Measurements from ENCODE around the gene S1PR1. TPM values are rescaled to one million over a fixed set of nuclear protein-coding genes. Genes with fewer than 3 reads are reported as not detected.

The S1PR1 gene
- total and polyA plus RNA-seq, 2 experiments from 2014 or later = 58.1 to 58.6 TPM

DNA sequence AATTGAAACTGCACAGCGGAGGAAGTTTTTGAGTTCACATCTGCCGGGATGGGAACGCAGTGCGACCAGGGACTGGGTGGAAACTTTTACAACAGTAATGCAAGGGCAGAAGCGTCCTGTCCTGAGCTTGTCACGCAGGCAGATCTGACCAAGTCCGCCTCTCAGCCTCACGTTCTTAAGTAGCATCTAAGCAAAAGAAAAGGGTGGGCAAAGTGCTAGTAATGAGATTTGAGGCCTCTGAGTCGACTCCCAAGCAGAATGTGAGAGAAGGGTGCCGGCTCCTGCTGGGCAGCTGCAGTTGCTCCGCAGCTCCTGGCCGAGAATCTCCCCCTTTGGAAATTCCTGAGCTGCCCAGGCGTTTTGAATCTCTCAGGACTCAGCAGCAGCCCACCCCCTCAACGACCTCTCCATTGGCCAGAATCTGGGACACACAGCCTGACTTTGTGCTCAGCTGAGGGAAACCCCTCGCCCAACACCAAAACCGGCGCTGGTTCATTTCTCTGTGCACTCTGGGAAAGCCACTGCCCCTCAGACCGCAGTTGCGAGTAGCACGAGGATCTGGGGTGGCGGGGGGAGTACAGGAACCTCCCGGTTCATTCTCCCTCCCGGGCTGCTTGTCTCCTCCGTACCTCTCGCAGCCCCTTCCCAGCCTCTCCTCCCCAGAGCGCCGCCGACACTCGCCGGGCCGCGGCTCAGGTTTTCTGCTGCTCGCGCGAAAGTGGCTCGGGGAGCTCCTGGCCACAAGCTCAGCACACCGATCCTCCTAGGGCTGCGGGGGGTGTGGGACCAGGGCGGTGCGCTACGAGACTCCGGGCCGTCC lies 913 bp upstream of the S1PR1 start:
- DNase-seq (ENCODE audit: low read depth in 1 of 2, low spot score in 1 of 2) = peak; percentile 53 to 76
- TF ChIP-seq, protein P1, sequence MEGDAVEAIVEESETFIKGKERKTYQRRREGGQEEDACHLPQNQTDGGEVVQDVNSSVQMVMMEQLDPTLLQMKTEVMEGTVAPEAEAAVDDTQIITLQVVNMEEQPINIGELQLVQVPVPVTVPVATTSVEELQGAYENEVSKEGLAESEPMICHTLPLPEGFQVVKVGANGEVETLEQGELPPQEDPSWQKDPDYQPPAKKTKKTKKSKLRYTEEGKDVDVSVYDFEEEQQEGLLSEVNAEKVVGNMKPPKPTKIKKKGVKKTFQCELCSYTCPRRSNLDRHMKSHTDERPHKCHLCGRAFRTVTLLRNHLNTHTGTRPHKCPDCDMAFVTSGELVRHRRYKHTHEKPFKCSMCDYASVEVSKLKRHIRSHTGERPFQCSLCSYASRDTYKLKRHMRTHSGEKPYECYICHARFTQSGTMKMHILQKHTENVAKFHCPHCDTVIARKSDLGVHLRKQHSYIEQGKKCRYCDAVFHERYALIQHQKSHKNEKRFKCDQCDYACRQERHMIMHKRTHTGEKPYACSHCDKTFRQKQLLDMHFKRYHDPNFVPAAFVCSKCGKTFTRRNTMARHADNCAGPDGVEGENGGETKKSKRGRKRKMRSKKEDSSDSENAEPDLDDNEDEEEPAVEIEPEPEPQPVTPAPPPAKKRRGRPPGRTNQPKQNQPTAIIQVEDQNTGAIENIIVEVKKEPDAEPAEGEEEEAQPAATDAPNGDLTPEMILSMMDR (IDR thresholded peaks at IDR 0.05; ENCODE audit: low read depth, low read length) = no peak
- Histone ChIP-seq H3K4me3 (peak overlapping the region; percentile 93), H3K36me3 (peaks cover 16% of the 10 kb centered on the region), H3K27me3 (no peaks in the 10 kb centered on the region), H3K4me1 (ENCODE audit: low read depth) (peaks cover 7% of the 10 kb centered on the region), H3K27ac (peak overlapping the region; percentile 95), H3K9me3 (ENCODE audit: low read depth) (no peaks in the 10 kb centered on the region)

DNA sequence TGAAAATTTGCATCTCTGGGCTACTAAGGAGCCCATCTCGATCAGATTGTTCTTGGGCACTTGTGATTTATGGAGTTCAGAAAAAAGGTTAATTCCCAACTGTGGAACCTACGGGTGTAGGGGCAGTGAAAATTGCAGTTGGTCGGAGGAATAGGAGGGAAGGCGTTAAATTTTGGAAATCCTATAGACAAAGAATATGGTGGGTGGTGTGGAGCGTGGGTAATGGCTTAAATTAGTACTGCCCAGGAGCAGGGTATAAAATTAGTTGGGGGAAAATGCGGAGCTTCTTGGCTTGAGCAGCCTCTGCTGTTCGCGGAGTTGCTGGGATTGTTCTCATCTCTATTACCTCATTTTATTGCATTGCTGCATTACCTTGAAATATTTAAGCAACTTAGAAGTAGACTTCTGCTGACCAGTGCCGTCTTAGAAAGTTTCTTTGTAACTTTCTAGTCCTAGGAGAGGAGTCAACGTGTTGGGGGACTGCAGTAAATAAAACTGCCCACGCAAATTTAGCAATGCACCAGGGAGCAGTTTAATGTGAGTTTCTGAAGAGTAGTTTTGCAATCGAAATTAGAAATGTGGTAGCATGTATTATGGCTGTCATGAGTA lies 514 bp downstream of the S1PR1 start:
- no peaks in the 10 kb centered on the region for H3K9me3 ChIP-seq (ENCODE audit: low read depth)
- peak; percentile 50 to 72 for DNase-seq (ENCODE audit: low read depth in 1 of 2, low spot score in 1 of 2)
- peak overlapping the region; percentile 95 for H3K27ac ChIP-seq
- H3K36me3 ChIP-seq = peaks cover 28% of the 10 kb centered on the region
- no peaks in the 10 kb centered on the region for H3K27me3 ChIP-seq
- peak overlapping the region; percentile 93 for H3K4me3 ChIP-seq
- H3K4me1 ChIP-seq (ENCODE audit: low read depth) = peaks cover 7% of the 10 kb centered on the region
- TF ChIP-seq, protein P1 (IDR thresholded peaks at IDR 0.05; ENCODE audit: low read depth, low read length) = peak; percentile 16

DNA sequence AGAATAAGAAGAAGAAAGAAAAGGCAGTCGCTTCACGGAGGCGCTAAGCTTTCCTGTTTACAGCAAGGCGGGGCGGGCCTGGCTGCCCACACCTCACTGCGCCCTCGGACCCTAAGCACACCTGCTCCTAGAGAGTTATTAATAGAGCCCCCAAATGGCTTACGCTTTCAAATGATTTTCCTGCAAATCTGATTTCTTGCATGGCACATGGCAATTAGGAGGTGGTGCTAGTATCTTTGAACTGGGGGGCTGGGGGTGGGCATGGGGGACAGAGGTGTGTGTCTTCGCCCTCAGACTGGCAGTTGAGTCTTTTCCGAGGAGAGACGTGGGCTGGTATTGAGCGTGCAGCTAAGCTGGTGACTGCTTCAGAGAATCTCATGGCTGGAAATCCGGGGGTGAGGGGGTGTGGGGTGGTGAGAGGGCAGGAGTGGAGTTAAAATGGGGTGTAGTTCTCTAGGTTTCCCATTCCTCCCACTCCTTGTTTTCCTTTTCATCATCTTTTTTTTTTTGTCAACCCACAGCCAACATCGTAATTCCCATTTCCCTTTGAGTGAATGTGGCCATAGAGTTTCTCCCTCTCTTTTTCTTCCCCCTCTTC lies 1.3 kb downstream of the S1PR1 start:
- H3K4me3 ChIP-seq = peak overlapping the region; percentile 93
- peak; percentile 16 to 44 for DNase-seq (ENCODE audit: low read depth in 1 of 2, low spot score in 1 of 2)
- peaks cover 7% of the 10 kb centered on the region for H3K4me1 ChIP-seq (ENCODE audit: low read depth)
- peak overlapping the region; percentile 95 for H3K27ac ChIP-seq
- H3K36me3 ChIP-seq = peaks cover 30% of the 10 kb centered on the region
- H3K9me3 ChIP-seq (ENCODE audit: low read depth) = no peaks in the 10 kb centered on the region
- TF ChIP-seq, protein P1 (IDR thresholded peaks at IDR 0.05; ENCODE audit: low read depth, low read length) = no peak
- no peaks in the 10 kb centered on the region for H3K27me3 ChIP-seq

DNA sequence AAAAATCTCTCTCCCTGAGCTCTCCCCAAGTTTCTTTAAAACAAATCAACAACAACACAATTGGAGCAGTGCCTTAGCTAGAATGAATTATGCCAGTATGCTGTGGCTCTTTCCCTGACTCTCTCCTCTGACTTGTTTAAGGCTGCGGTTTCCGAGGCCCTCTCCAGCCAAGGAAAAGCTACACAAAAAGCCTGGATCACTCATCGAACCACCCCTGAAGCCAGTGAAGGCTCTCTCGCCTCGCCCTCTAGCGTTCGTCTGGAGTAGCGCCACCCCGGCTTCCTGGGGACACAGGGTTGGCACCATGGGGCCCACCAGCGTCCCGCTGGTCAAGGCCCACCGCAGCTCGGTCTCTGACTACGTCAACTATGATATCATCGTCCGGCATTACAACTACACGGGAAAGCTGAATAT lies 1.9 kb downstream of the S1PR1 start:
- no peaks in the 10 kb centered on the region for H3K27me3 ChIP-seq
- peaks cover 30% of the 10 kb centered on the region for H3K36me3 ChIP-seq
- TF ChIP-seq, protein P1 (IDR thresholded peaks at IDR 0.05; ENCODE audit: low read depth, low read length) = peak; percentile 98
- peak overlapping the region; percentile 93 for H3K4me3 ChIP-seq
- peaks cover 7% of the 10 kb centered on the region for H3K4me1 ChIP-seq (ENCODE audit: low read depth)
- peak; percentile 92 to 94 for DNase-seq (ENCODE audit: low read depth in 1 of 2, low spot score in 1 of 2)
- no peaks in the 10 kb centered on the region for H3K9me3 ChIP-seq (ENCODE audit: low read depth)
- H3K27ac ChIP-seq = peak overlapping the region; percentile 95

DNA sequence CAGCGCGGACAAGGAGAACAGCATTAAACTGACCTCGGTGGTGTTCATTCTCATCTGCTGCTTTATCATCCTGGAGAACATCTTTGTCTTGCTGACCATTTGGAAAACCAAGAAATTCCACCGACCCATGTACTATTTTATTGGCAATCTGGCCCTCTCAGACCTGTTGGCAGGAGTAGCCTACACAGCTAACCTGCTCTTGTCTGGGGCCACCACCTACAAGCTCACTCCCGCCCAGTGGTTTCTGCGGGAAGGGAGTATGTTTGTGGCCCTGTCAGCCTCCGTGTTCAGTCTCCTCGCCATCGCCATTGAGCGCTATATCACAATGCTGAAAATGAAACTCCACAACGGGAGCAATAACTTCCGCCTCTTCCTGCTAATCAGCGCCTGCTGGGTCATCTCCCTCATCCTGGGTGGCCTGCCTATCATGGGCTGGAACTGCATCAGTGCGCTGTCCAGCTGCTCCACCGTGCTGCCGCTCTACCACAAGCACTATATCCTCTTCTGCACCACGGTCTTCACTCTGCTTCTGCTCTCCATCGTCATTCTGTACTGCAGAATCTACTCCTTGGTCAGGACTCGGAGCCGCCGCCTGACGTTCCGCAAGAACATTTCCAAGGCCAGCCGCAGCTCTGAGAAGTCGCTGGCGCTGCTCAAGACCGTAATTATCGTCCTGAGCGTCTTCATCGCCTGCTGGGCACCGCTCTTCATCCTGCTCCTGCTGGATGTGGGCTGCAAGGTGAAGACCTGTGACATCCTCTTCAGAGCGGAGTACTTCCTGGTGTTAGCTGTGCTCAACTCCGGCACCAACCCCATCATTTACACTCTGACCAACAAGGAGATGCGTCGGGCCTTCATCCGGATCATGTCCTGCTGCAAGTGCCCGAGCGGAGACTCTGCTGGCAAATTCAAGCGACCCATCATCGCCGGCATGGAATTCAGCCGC lies 2.5 kb downstream of the S1PR1 start:
- no peak overlapping the region for H3K4me3 ChIP-seq
- no peaks in the 10 kb centered on the region for H3K9me3 ChIP-seq (ENCODE audit: low read depth)
- H3K4me1 ChIP-seq (ENCODE audit: low read depth) = peaks cover 3% of the 10 kb centered on the region
- no peak for DNase-seq (ENCODE audit: low read depth in 1 of 2, low spot score in 1 of 2)
- H3K27ac ChIP-seq = no peak overlapping the region
- H3K36me3 ChIP-seq = peaks cover 30% of the 10 kb centered on the region
- H3K27me3 ChIP-seq = no peaks in the 10 kb centered on the region
- TF ChIP-seq, protein P1 (IDR thresholded peaks at IDR 0.05; ENCODE audit: low read depth, low read length) = no peak

All from cardiac muscle cell (in vitro differentiated cells and primary cell).